IMR-90 (cell line): ENCODE data around the gene ZNF200. TPM values are rescaled to one million over a fixed set of nuclear protein-coding genes. Genes with fewer than 3 reads are reported as not detected.

Experiments
- ATAC-seq: fragments of 200-7000 bp; cut with Tn5 transposase; 2 replicates; pipeline ENCODE4 v1.9.1; 2020; ENCODE audit warnings: low read depth, mild to moderate bottlenecking, moderate library complexity
- BruUV-seq: library from RNA; stranded (reverse); fragments of 400-500 nt; replicated peaks from 2 replicates; lab custom pipeline; 2021; lab: Mats Ljungman, UMichigan
- CTCF ChIA-PET: fragments of 300-600 bp; formaldehyde crosslinking; extraction: SDS; loops from one replicate; lab custom pipeline; 2021; ENCODE audit warnings: antibody characterized with exemption; lab: Yijun Ruan, JAX
- POLR2A ChIA-PET: fragments of 300-600 bp; sonication (Branson Sonifier 250); formaldehyde crosslinking; loops from one replicate; lab custom pipeline; 2022; ENCODE audit warnings: antibody characterized with exemption; ENCODE audit not compliant: unreplicated experiment; lab: Charles Lee
- DNase-seq: peaks from one replicate; pipeline ENCODE4 v3.0.0; 2013
- H2AFZ ChIP-seq: replicated peaks from 2 replicates; pipeline ENCODE3; 2013; ENCODE audit warnings: low read length, mild to moderate bottlenecking; ENCODE audit not compliant: poor library complexity
- H2AK5ac ChIP-seq: 2 replicates; pipeline ENCODE4 v1.6.1; 2013; ENCODE audit warnings: low read depth, low read length, inconsistent platforms
- H2AK9ac ChIP-seq: replicated peaks from 2 replicates; pipeline ENCODE3; 2013; ENCODE audit warnings: mild to moderate bottlenecking, low read depth, low read length, moderate library complexity; ENCODE audit not compliant: poor library complexity
- H2BK120ac ChIP-seq: 2 replicates; pipeline ENCODE4 v1.6.1; 2013; ENCODE audit warnings: low read depth, low read length, inconsistent platforms
- H2BK15ac ChIP-seq: 3 replicates; pipeline ENCODE4 v1.6.1; 2013; ENCODE audit warnings: low read depth, low read length, inconsistent platforms
- H2BK20ac ChIP-seq: 2 replicates; pipeline ENCODE4 v1.6.1; 2013; ENCODE audit warnings: low read depth, mild to moderate bottlenecking, inconsistent platforms, low read length, moderate library complexity
- H2BK5ac ChIP-seq: 2 replicates; pipeline ENCODE4 v1.6.1; 2013; ENCODE audit warnings: mild to moderate bottlenecking, low read depth, low read length, inconsistent platforms; ENCODE audit not compliant: poor library complexity, severe bottlenecking
- H3K14ac ChIP-seq: replicated peaks from 2 replicates; pipeline ENCODE4 v1.6.1; 2013; ENCODE audit warnings: low read depth, low read length, inconsistent platforms
- H3K18ac ChIP-seq: 2 replicates; pipeline ENCODE4 v1.6.1; 2013; ENCODE audit warnings: low read depth, low read length, control low read depth
- H3K23ac ChIP-seq: 2 replicates; pipeline ENCODE4 v1.6.1; 2013; ENCODE audit warnings: low read depth, low read length, inconsistent platforms
- H3K27ac ChIP-seq: 2 replicates; pipeline ENCODE4 v1.5.1; 2013; ENCODE audit warnings: mild to moderate bottlenecking, control low read depth, low read length; ENCODE audit not compliant: insufficient read depth
- H3K27me3 ChIP-seq: 2 replicates; pipeline ENCODE4 v1.6.1; 2013; ENCODE audit warnings: low read length; ENCODE audit not compliant: control insufficient read depth, insufficient read depth
- H3K36me3 ChIP-seq: 2 replicates; pipeline ENCODE4 v1.6.1; 2013; ENCODE audit warnings: low read length, mixed read lengths; ENCODE audit not compliant: control insufficient read depth, insufficient read depth
- H3K4ac ChIP-seq: 2 replicates; pipeline ENCODE4 v1.6.1; 2013; ENCODE audit warnings: low read depth, low read length, inconsistent platforms
- H3K4me1 ChIP-seq: 2 replicates; pipeline ENCODE4 v1.6.1; 2013; ENCODE audit warnings: low read length, mixed read lengths; ENCODE audit not compliant: control insufficient read depth, insufficient read depth
- H3K4me2 ChIP-seq: 2 replicates; pipeline ENCODE4 v1.6.1; 2013; ENCODE audit warnings: low read depth, mild to moderate bottlenecking, control low read depth, low read length, moderate library complexity
- H3K4me3 ChIP-seq: 2 replicates; pipeline ENCODE4 v1.5.1; 2013; ENCODE audit warnings: low read depth, mild to moderate bottlenecking, control low read depth, low read length, moderate library complexity; ENCODE audit not compliant: insufficient read depth
- H3K56ac ChIP-seq: 2 replicates; pipeline ENCODE4 v1.6.1; 2013; ENCODE audit warnings: low read length, inconsistent platforms; ENCODE audit not compliant: insufficient read depth; ENCODE audit errors: extremely low read depth
- H3K79me1 ChIP-seq, 2 experiments: 2 replicates each; pipeline ENCODE4 v1.6.1; 2013; ENCODE audit warnings: low read length in 2 of 2, inconsistent platforms in 1 of 2, low read depth in 1 of 2
- H3K9ac ChIP-seq: 2 replicates; pipeline ENCODE4 v1.6.1; 2013; ENCODE audit warnings: low read depth, low read length, control low read depth
- H3K9me1 ChIP-seq: 2 replicates; pipeline ENCODE4 v1.6.1; 2013; ENCODE audit warnings: low read length, inconsistent platforms; ENCODE audit not compliant: insufficient read depth
- H3K9me3 ChIP-seq: 2 replicates; pipeline ENCODE4 v1.6.1; 2013; ENCODE audit warnings: low read length; ENCODE audit not compliant: control insufficient read depth, insufficient read depth
- H4K20me1 ChIP-seq: 2 replicates; pipeline ENCODE4 v1.6.1; 2013; ENCODE audit warnings: low read length, inconsistent platforms; ENCODE audit not compliant: insufficient read depth
- H4K5ac ChIP-seq: 2 replicates; pipeline ENCODE4 v1.6.1; 2013; ENCODE audit warnings: mild to moderate bottlenecking, low read depth, low read length, control low read depth
- H4K8ac ChIP-seq, 2 experiments: 2 replicates each; pipeline ENCODE4 v1.6.1; 2013; ENCODE audit warnings: low read depth in 2 of 2, low read length in 2 of 2, control low read depth in 1 of 2, inconsistent platforms in 1 of 2
- H4K91ac ChIP-seq: 2 replicates; pipeline ENCODE4 v1.6.1; 2013; ENCODE audit warnings: low read depth, low read length, inconsistent platforms; ENCODE audit not compliant: insufficient read depth
- CTCF ChIP-seq: conservative IDR thresholded peaks from 2 replicates; pipeline ENCODE4 v1.5.1; 2012; ENCODE audit warnings: mild to moderate bottlenecking, low read depth, low read length, improper control_type of control experiment
- ELK1 ChIP-seq: fragments of 150-350 bp; IDR thresholded peaks from 2 replicates; pipeline ENCODE4 v1.6.1; 2016; ENCODE audit warnings: low read depth, mild to moderate bottlenecking, low read length, moderate library complexity, borderline replicate concordance
- MAZ ChIP-seq: IDR thresholded peaks from 2 replicates; pipeline ENCODE4 v1.6.1; 2012; ENCODE audit warnings: low read depth, mild to moderate bottlenecking, low read length, improper control_type of control experiment, moderate library complexity, borderline replicate concordance
- NFE2L2 ChIP-seq: fragments of 150-350 bp; IDR thresholded peaks from 2 replicates; pipeline ENCODE4 v1.6.1; 2016; ENCODE audit warnings: low read depth, mild to moderate bottlenecking, low read length
- RFX5 ChIP-seq: IDR thresholded peaks from 2 replicates; pipeline ENCODE4 v1.8.0; 2012; ENCODE audit warnings: low read depth, mild to moderate bottlenecking, low read length, moderate library complexity
- SMC3 ChIP-seq: fragments of 150-350 bp; IDR thresholded peaks from 2 replicates; pipeline ENCODE4 v1.6.1; 2016; ENCODE audit warnings: low read depth, mild to moderate bottlenecking, antibody characterized with exemption, low read length, moderate library complexity
- USF2 ChIP-seq: fragments of 150-350 bp; IDR thresholded peaks from 2 replicates; pipeline ENCODE4 v1.6.1; 2017; ENCODE audit warnings: mild to moderate bottlenecking, antibody characterized with exemption, low read length, low read depth
- WGBS, 2 experiments: methylation state at CpG; one replicate each; pipeline versions ENCODE4 v1.1.5 to v1.1.7; 2013; ENCODE audit warnings: missing lambda C conversion rate in 2 of 2; ENCODE audit not compliant: insufficient read length in 1 of 2; ENCODE audit errors: extremely low coverage in 2 of 2; 5-methylcytosine and 5-hydroxymethylcytosine counted together
- dilution Hi-C: fragments of 300-500 bp; cut with HindIII; formaldehyde crosslinking; loops from one replicate; pipeline ENCODE4 v1.14.3; 2018; ENCODE audit warnings: low sequenced_read_pairs; ENCODE audit not compliant: unreplicated experiment
- in situ Hi-C: fragments of 300-500 bp; cut with MboI; formaldehyde crosslinking; loops from 3 replicates; pipeline ENCODE4 v1.14.3; 2019; ENCODE audit warnings: low sequenced_read_pairs, inconsistent platforms, mixed read lengths
- intact Hi-C: fragments of 100-400 bp; cut with micrococcal nuclease; formaldehyde crosslinking; loops from 2 replicates; pipeline ENCODE4 v1.10.0; 2022
- polyA plus RNA-seq, 3 experiments: library from polyadenylated mRNA; depleted of rRNA; stranded (reverse); fragments of >200 nt; gene quantifications; 2 replicates each; pipeline ENCODE4 v1.2.3, GENCODE V29; 2012; ENCODE audit warnings: low replicate concordance in 1 of 3
- total RNA-seq: library from RNA; depleted of rRNA; stranded (reverse); fragments of >200 nt; gene quantifications from 2 replicates; pipeline ENCODE4 v1.2.3, GENCODE V29; 2012

Gene ZNF200
- total and polyA plus RNA-seq, 2 of the 4 experiments (the other 2 are of a cell fraction) = 3.7 to 7.5 TPM

GRCh38 chr16:3214904-3215600, 19.9 kb downstream of the ZNF200 start:
- Histone ChIP-seq H4K8ac (no peak overlapping the region), H2BK20ac (no peak overlapping the region), H3K18ac (no peak overlapping the region), H2AK5ac (no peak overlapping the region), H3K36me3 (no peaks in the 10 kb centered on the region), H2AFZ (no peak overlapping the region), H4K20me1 (no peaks in the 10 kb centered on the region), H2AK9ac (no peak overlapping the region), H3K4me2 (no peak overlapping the region), H3K56ac (no peak overlapping the region), H3K23ac (no peak overlapping the region), H3K4me1 (no peaks in the 10 kb centered on the region), H2BK120ac (no peak overlapping the region), H3K4me3 (no peak overlapping the region), H3K9me1 (no peaks in the 10 kb centered on the region), H3K27me3 (no peaks in the 10 kb centered on the region), H3K79me1 (no peaks in the 10 kb centered on the region), H2BK5ac (no peak overlapping the region), H2BK15ac (no peak overlapping the region), H3K9ac (no peak overlapping the region), H4K91ac (no peak overlapping the region), H3K27ac (no peak overlapping the region), H3K9me3 (no peaks in the 10 kb centered on the region), H3K4ac (no peak overlapping the region), H4K5ac (no peak overlapping the region), H3K14ac (no peak overlapping the region)
- dilution Hi-C loops (no loop called here), intact Hi-C loops (no loop called here), in situ Hi-C loops (no loop called here)
- no CpG with 5 or more reads among the region's 7 CpGs for WGBS, 2 experiments
- ChIA-PET POLR2A (no interaction called here), CTCF (no interaction called here)
- no TSS peak for BruUV-seq
- TF ChIP-seq USF2 (no peak), CTCF (no peak), MAZ (no peak), ELK1 (no peak), NFE2L2 (no peak), RFX5 (no peak), SMC3 (no peak)
- DNase-seq (no peak), ATAC-seq (no peak)
